HG03378 (cell line): ENCODE data around the gene PLLP.

ENCODE experiments used
- ATAC-seq: cut with Tn5 transposase; IDR thresholded peaks from one replicate; pipeline ENCODE4 v1.9.1; 2021; ENCODE audit warnings: mild to moderate bottlenecking, moderate library complexity; ENCODE audit not compliant: unreplicated experiment

The PLLP gene

GRCh38 chr16:57226701-57227621 is 57.5 kb downstream of the PLLP start:
- no peak for ATAC-seq

GRCh38 chr16:57225978-57226377 is 58.5 kb downstream of the PLLP start:
- no peak for ATAC-seq

GRCh38 chr16:57224651-57225335 is 59.7 kb downstream of the PLLP start:
- no peak for ATAC-seq

- no peak for ATAC-seq
Measured at GRCh38 chr16:57223057-57223456, 61.4 kb downstream of the PLLP start.

- no peak for ATAC-seq
Measured at GRCh38 chr16:57216968-57217367, 67.5 kb downstream of the PLLP start.

- ATAC-seq, result no peak
Measured at GRCh38 chr16:57213462-57213861, 71.0 kb downstream of the PLLP start.

- no peak for ATAC-seq
Measured at GRCh38 chr16:57209780-57210179, 74.7 kb downstream of the PLLP start.

- no peak for ATAC-seq
Measured at GRCh38 chr16:57208926-57209325, 75.5 kb downstream of the PLLP start.
